AG09309 (cell line): ENCODE data around the gene VGF.

Source experiments
- DNase-seq: peaks from one replicate; pipeline ENCODE4 v3.0.0-alpha.2; 2010; ENCODE audit warnings: low read depth
- H3K4me3 ChIP-seq: 2 replicates; pipeline ENCODE4 v1.5.1; 2011; ENCODE audit warnings: mild to moderate bottlenecking, low read depth, low read length, moderate library complexity; ENCODE audit not compliant: control insufficient read depth
- TF ChIP-seq, protein P1 (sequence below): IDR thresholded peaks from 2 replicates; pipeline ENCODE4 v1.5.1; 2011; ENCODE audit warnings: mild to moderate bottlenecking, low read depth, low read length, inconsistent platforms; ENCODE audit not compliant: insufficient read depth, control insufficient read depth; ENCODE audit errors: missing control alignments

Gene VGF

DNA sequence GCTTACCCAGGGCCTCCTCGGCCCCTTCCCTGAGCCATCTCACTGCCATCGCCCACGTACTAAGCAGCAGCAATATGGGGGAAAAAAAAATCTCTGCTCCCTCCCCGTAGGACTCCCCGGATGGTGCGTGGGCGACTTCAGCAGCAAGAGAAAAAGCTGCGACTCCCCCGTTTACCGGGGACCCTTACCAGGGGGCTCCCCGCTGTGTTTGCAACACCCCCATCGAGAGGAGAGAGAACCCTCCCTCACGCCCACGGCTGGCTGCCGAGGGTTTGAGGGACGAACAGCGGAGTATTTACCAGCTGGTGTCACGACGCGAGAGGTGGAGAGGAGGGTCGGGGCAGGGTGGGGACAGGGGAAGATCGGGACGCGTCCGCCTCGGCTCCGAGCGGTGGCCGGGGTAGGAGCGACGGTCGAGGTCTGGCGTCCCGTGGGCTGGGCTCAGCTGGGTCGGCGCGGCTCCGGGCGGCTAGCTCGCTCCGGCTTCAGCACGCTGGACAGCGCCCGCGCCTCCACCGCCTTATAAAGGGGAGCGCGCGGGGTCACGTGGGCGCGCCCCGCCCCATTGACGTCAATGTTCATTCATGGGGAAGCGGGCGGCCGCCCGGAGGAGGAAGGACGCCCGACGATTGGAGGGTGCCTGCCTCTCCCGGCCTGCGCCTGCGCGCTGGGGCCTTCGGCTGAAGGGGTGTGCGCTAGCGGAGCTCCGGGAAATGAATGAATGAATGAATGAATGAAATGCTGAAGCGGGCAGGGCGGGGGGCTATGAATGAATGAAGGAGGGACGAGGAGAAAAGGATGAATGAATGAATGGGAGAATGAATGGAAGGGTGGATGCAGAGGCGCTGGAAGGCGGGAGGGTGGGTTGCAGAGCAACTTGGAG, at the start of gene VGF:
Gene VGF (minus strand): TSS at position 495 of the 883 bp plus-strand sequence. CDS start 726 bp downstream, outside the sequence.
- peak; percentile 47 for DNase-seq
- TF ChIP-seq, protein P1, sequence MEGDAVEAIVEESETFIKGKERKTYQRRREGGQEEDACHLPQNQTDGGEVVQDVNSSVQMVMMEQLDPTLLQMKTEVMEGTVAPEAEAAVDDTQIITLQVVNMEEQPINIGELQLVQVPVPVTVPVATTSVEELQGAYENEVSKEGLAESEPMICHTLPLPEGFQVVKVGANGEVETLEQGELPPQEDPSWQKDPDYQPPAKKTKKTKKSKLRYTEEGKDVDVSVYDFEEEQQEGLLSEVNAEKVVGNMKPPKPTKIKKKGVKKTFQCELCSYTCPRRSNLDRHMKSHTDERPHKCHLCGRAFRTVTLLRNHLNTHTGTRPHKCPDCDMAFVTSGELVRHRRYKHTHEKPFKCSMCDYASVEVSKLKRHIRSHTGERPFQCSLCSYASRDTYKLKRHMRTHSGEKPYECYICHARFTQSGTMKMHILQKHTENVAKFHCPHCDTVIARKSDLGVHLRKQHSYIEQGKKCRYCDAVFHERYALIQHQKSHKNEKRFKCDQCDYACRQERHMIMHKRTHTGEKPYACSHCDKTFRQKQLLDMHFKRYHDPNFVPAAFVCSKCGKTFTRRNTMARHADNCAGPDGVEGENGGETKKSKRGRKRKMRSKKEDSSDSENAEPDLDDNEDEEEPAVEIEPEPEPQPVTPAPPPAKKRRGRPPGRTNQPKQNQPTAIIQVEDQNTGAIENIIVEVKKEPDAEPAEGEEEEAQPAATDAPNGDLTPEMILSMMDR, result no peak
- H3K4me3 ChIP-seq, result peak within 1 kb of the TSS; percentile 12

DNA sequence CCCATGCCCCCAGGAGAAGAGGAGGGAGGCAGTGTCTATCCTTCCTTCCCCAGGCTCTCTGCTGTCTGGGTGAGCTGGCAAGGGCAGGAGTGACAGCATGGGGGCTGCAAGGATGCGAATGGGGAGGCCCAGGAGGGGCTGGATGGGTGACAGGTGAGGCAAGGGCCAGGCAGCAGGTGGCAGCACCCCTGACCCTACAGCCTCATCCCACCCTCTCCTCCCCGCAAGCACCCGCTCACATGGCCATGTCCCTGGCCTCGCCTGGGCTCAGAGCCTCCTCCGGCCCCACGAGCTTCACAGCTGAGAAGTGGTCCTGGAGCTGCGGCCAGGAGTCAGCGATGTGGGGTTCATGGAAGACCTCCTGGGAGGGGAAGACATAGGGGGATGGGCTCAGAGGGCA, 46.6 kb upstream of the VGF start:
- TF ChIP-seq, protein P1, result no peak
- DNase-seq, result no peak
- H3K4me3 ChIP-seq, result no peak overlapping the region

- no peak for DNase-seq
- TF ChIP-seq, protein P1, result no peak
Observed at GRCh38 chr7:101211501-101211900, 46.1 kb upstream of the VGF start.

DNA sequence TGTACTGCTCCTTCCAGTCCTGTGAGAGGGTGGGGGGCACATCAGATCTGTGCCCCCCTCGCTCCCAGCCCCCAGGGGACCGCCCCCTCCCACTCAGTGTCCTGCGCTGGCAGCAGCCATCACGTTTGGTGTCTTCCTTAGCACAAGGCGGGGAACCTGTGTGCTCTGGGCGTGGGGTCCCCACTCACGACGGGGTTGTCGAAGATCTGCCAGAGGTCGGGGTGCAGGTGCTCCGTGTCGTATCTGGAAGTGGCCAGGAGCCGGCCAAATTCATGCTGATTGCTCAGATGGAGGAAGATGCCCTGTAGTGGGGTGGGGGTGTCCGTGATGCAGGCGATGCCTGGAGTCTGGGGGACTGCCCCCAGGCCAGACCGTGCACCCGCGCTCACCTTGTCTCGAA, 44.8 kb upstream of the VGF start:
- DNase-seq, result no peak
- H3K4me3 ChIP-seq, result no peak overlapping the region
- TF ChIP-seq, protein P1, result no peak

More at GRCh38 chr7:101211501-101211900, 46.1 kb upstream of the VGF start:
- no peak overlapping the region for H3K4me3 ChIP-seq

DNA sequence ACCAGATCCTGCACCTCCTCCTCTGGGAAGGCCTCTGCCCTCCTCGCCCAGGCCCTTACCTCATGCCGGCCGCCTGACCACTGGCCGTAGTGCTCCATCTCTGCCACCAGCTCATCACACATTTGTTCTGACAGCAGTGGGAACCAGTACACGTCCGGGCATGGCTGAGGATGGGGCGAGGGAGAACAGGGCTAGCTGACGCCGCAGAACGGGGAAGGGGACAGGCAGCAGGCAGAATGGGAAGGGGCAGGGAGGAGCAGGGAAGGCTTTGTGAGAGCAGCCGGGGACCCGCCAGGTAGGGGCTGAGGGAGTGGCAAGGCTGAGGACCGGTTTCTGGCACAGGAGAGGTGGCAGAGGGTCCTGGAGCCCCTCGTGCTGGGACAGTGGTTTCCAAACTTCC, 43.4 kb upstream of the VGF start:
- DNase-seq, result no peak
- TF ChIP-seq, protein P1, result no peak
- H3K4me3 ChIP-seq, result no peak overlapping the region

DNA sequence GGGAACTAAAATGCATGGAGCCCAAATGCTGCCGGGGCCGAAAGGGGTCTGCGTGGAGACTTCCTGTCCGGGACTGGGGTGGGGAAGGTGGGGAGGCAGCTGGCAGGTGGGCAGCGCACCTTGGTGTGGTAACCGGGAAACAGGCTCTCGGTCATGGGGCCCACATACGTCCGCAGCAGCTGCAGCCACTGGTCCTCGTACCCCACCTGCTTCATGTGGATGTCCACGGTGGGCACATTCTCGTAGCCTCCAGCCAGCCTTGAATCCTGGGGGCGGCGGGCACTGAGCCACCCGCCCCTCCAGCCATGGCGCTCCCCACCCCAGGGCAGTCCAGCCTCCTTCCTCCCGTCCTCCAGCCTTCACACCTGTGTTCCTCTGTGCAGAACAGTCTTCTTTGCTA, 42.1 kb upstream of the VGF start:
- no peak overlapping the region for H3K4me3 ChIP-seq
- no peak for DNase-seq
- TF ChIP-seq, protein P1, result no peak

GRCh38 chr7:101206665-101207042, 41.3 kb upstream of the VGF start:
- no peak for DNase-seq
- TF ChIP-seq, protein P1, result no peak
- H3K4me3 ChIP-seq, result no peak overlapping the region
